Measurements from ENCODE around the gene ANKS1A.
A peak's percentile ranks its signal among the peaks of the same experiment; 100 is the strongest.

The ANKS1A gene

GRCh38 chr6:34953061-34954025 is 64.3 kb downstream of the ANKS1A start:
- H3K9me3 Mint-ChIP-seq, result no peaks in the 10 kb centered on the region
- H3K4me3 Mint-ChIP-seq, result no peak overlapping the region
- peaks cover 19% of the 10 kb centered on the region for H3K4me1 Mint-ChIP-seq
- DNase-seq, result no peak
- ATAC-seq, result no peak
- no peak overlapping the region for H3K27ac Mint-ChIP-seq
- no peaks in the 10 kb centered on the region for H3K27me3 Mint-ChIP-seq

- H3K9me3 Mint-ChIP-seq, result no peaks in the 10 kb centered on the region
- DNase-seq, result no peak
- ATAC-seq, result no peak
- no peak overlapping the region for H3K27ac Mint-ChIP-seq
- H3K4me1 Mint-ChIP-seq, result peaks cover 19% of the 10 kb centered on the region
- H3K4me3 Mint-ChIP-seq, result peak overlapping the region in 1 of 2 donors; percentile 21
- H3K27me3 Mint-ChIP-seq, result no peaks in the 10 kb centered on the region
Observed at GRCh38 chr6:34955442-34955841, 66.4 kb downstream of the ANKS1A start.

- no peak overlapping the region for H3K4me3 Mint-ChIP-seq
- no peak overlapping the region for H3K27ac Mint-ChIP-seq
- no peak for ATAC-seq
- DNase-seq, result no peak
- H3K9me3 Mint-ChIP-seq, result no peaks in the 10 kb centered on the region
- no peaks in the 10 kb centered on the region for H3K27me3 Mint-ChIP-seq
- peaks cover 19% of the 10 kb centered on the region for H3K4me1 Mint-ChIP-seq
Observed at GRCh38 chr6:34957231-34957783, 68.3 kb downstream of the ANKS1A start.

GRCh38 chr6:34958734-34959133 is 69.7 kb downstream of the ANKS1A start:
- peaks cover 19% of the 10 kb centered on the region for H3K4me1 Mint-ChIP-seq
- ATAC-seq (no peak), DNase-seq (no peak)
- no peaks in the 10 kb centered on the region for H3K9me3 Mint-ChIP-seq
- no peaks in the 10 kb centered on the region for H3K27me3 Mint-ChIP-seq
- H3K4me3 Mint-ChIP-seq, result no peak overlapping the region
- H3K27ac Mint-ChIP-seq, result no peak overlapping the region

GRCh38 chr6:34959224-34959623 is 70.2 kb downstream of the ANKS1A start:
- ATAC-seq (no peak), DNase-seq (no peak)
- Mint-ChIP-seq H3K9me3 (no peaks in the 10 kb centered on the region), H3K4me3 (no peak overlapping the region), H3K27me3 (no peaks in the 10 kb centered on the region), H3K4me1 (peaks cover 19% of the 10 kb centered on the region), H3K27ac (no peak overlapping the region)

GRCh38 chr6:34961082-34961481 is 72.0 kb downstream of the ANKS1A start:
- no peaks in the 10 kb centered on the region for H3K27me3 Mint-ChIP-seq
- no peak overlapping the region for H3K27ac Mint-ChIP-seq
- no peak overlapping the region for H3K4me3 Mint-ChIP-seq
- peaks cover 4% of the 10 kb centered on the region for H3K4me1 Mint-ChIP-seq
- no peak for DNase-seq
- ATAC-seq, result no peak
- H3K9me3 Mint-ChIP-seq, result no peaks in the 10 kb centered on the region

- Mint-ChIP-seq H3K27ac (no peak overlapping the region), H3K4me1 (no peaks in the 10 kb centered on the region), H3K4me3 (no peak overlapping the region), H3K27me3 (no peaks in the 10 kb centered on the region), H3K9me3 (no peaks in the 10 kb centered on the region)
- ATAC-seq (no peak), DNase-seq (no peak)
Observed at GRCh38 chr6:34961574-34961973, 72.5 kb downstream of the ANKS1A start.

- H3K9me3 Mint-ChIP-seq, result no peaks in the 10 kb centered on the region
- no peaks in the 10 kb centered on the region for H3K4me1 Mint-ChIP-seq
- no peaks in the 10 kb centered on the region for H3K27me3 Mint-ChIP-seq
- no peak overlapping the region for H3K4me3 Mint-ChIP-seq
- no peak overlapping the region for H3K27ac Mint-ChIP-seq
- ATAC-seq (no peak), DNase-seq (no peak)
Observed at GRCh38 chr6:34964564-34964963, 75.5 kb downstream of the ANKS1A start.

GRCh38 chr6:34967461-34967860 is 78.4 kb downstream of the ANKS1A start:
- Mint-ChIP-seq H3K9me3 (no peaks in the 10 kb centered on the region), H3K27me3 (no peaks in the 10 kb centered on the region), H3K4me3 (no peak overlapping the region), H3K27ac (no peak overlapping the region), H3K4me1 (no peaks in the 10 kb centered on the region)
- ATAC-seq, result no peak
- no peak for DNase-seq

GRCh38 chr6:34969662-34970265 is 80.7 kb downstream of the ANKS1A start:
- Mint-ChIP-seq H3K9me3 (no peaks in the 10 kb centered on the region), H3K27ac (no peak overlapping the region), H3K4me1 (no peaks in the 10 kb centered on the region), H3K27me3 (no peaks in the 10 kb centered on the region), H3K4me3 (no peak overlapping the region)
- ATAC-seq, result no peak
- no peak for DNase-seq

- no peak overlapping the region for H3K27ac Mint-ChIP-seq
- DNase-seq (no peak), ATAC-seq (no peak)
- H3K27me3 Mint-ChIP-seq, result no peaks in the 10 kb centered on the region
- no peak overlapping the region for H3K4me3 Mint-ChIP-seq
- no peaks in the 10 kb centered on the region for H3K4me1 Mint-ChIP-seq
- no peaks in the 10 kb centered on the region for H3K9me3 Mint-ChIP-seq
Observed at GRCh38 chr6:34970488-34970887, 81.4 kb downstream of the ANKS1A start.

GRCh38 chr6:34970957-34971356 is 81.9 kb downstream of the ANKS1A start:
- no peak for DNase-seq
- Mint-ChIP-seq H3K27ac (no peak overlapping the region), H3K4me3 (no peak overlapping the region), H3K27me3 (no peaks in the 10 kb centered on the region), H3K9me3 (no peaks in the 10 kb centered on the region), H3K4me1 (no peaks in the 10 kb centered on the region)
- ATAC-seq, result no peak

- Mint-ChIP-seq H3K4me3 (no peak overlapping the region), H3K27ac (no peak overlapping the region), H3K27me3 (no peaks in the 10 kb centered on the region), H3K4me1 (no peaks in the 10 kb centered on the region), H3K9me3 (no peaks in the 10 kb centered on the region)
- DNase-seq (no peak), ATAC-seq (no peak)
Observed at GRCh38 chr6:34973547-34974248, 84.6 kb downstream of the ANKS1A start.

GRCh38 chr6:34974249-34974642 is 85.2 kb downstream of the ANKS1A start:
- ATAC-seq, result no peak
- no peaks in the 10 kb centered on the region for H3K27me3 Mint-ChIP-seq
- H3K27ac Mint-ChIP-seq, result no peak overlapping the region
- no peak for DNase-seq
- H3K4me3 Mint-ChIP-seq, result no peak overlapping the region
- H3K9me3 Mint-ChIP-seq, result no peaks in the 10 kb centered on the region
- no peaks in the 10 kb centered on the region for H3K4me1 Mint-ChIP-seq

- no peak overlapping the region for H3K27ac Mint-ChIP-seq
- H3K4me1 Mint-ChIP-seq, result no peaks in the 10 kb centered on the region
- no peak for DNase-seq
- H3K4me3 Mint-ChIP-seq, result no peak overlapping the region
- no peaks in the 10 kb centered on the region for H3K27me3 Mint-ChIP-seq
- H3K9me3 Mint-ChIP-seq, result no peaks in the 10 kb centered on the region
- ATAC-seq, result no peak
Observed at GRCh38 chr6:34976239-34976638, 87.2 kb downstream of the ANKS1A start.

- DNase-seq, result no peak
- no peak for ATAC-seq
- Mint-ChIP-seq H3K4me1 (no peaks in the 10 kb centered on the region), H3K27ac (peak overlapping the region in 1 of 2 donors; percentile 43), H3K27me3 (no peaks in the 10 kb centered on the region), H3K4me3 (no peak overlapping the region), H3K9me3 (no peaks in the 10 kb centered on the region)
Observed at GRCh38 chr6:34979218-34979617, 90.2 kb downstream of the ANKS1A start.
